ENCODE measurements around the gene NECAP2. TPM values are rescaled to one million over a fixed set of nuclear protein-coding genes. Genes with fewer than 3 reads are reported as not detected.

Gene NECAP2
- total and polyA plus RNA-seq, 4 donors, result 21.8 to 41.8 (median 26.2) TPM

- Histone ChIP-seq H3K36me3 (ENCODE audit: control insufficient read depth in 4 of 4, insufficient read depth in 3 of 4, low read depth in 1 of 4, low read length in 3 of 4) (peaks cover 16 to 30% (median 25%) of the 10 kb centered on the region in 4 donors), H3K4me1 (ENCODE audit: control insufficient read depth in 4 of 4, insufficient read depth in 4 of 4, low read length in 3 of 4) (peaks cover 0 to 5% (median 3%) of the 10 kb centered on the region in 4 donors), H3K9me3 (ENCODE audit: control insufficient read depth in 4 of 4, low read length in 3 of 4) (no peaks in the 10 kb centered on the region), H3K4me3 (ENCODE audit: low read depth in 1 of 3, low read length in 3 of 3) (no peak overlapping the region), H3K27me3 (ENCODE audit: control insufficient read depth in 4 of 4, insufficient read depth in 4 of 4, low read length in 3 of 4) (no peaks in the 10 kb centered on the region), H3K27ac (ENCODE audit: low read depth in 1 of 2, low read length in 2 of 2) (no peak overlapping the region), H3K9ac (ENCODE audit: low read depth in 1 of 2, low read length in 2 of 2) (no peak overlapping the region)
- TF ChIP-seq REST (IDR thresholded peaks at IDR 0.05) (no peak), ZBTB33 (IDR thresholded peaks at IDR 0.05) (no peak), YY1 (IDR thresholded peaks at IDR 0.05) (no peak), MAX (IDR thresholded peaks at IDR 0.05) (no peak), FOXA2 (IDR thresholded peaks at IDR 0.05) (no peak), HNF4G (IDR thresholded peaks at IDR 0.05) (no peak), JUND (IDR thresholded peaks at IDR 0.05) (no peak), RXRA (IDR thresholded peaks at IDR 0.05) (no peak), NR2F2 (IDR thresholded peaks at IDR 0.05) (no peak), ATF3 (IDR thresholded peaks at IDR 0.05) (no peak), TAF1 (conservative IDR thresholded peaks at IDR 0.05) (no peak), GABPA (IDR thresholded peaks at IDR 0.05 in 1 of 2, conservative IDR thresholded peaks at IDR 0.05 in 1 of 2) (no peak), EGR1 (IDR thresholded peaks at IDR 0.05; ENCODE audit: low read depth in 2 of 2) (no peak), SP1 (IDR thresholded peaks at IDR 0.05) (no peak), HNF4A (conservative IDR thresholded peaks at IDR 0.05) (no peak)
- 69% methylated on average over 5 of the region's 5 CpGs for WGBS
- no peak for DNase-seq (ENCODE audit: low spot score)
Observed at GRCh38 chr1:16397120-16397519, 43.4 kb upstream of the NECAP2 start.

- H3K27ac ChIP-seq (ENCODE audit: low read depth in 1 of 2, low read length in 2 of 2), result no peak overlapping the region
- no peak overlapping the region for H3K4me3 ChIP-seq (ENCODE audit: low read depth in 1 of 3, low read length in 3 of 3)
- no peaks in the 10 kb centered on the region for H3K27me3 ChIP-seq (ENCODE audit: control insufficient read depth in 4 of 4, insufficient read depth in 4 of 4, low read length in 3 of 4)
- H3K4me1 ChIP-seq (ENCODE audit: control insufficient read depth in 4 of 4, insufficient read depth in 4 of 4, low read length in 3 of 4), result peaks cover 0 to 2% (median under 1%) of the 10 kb centered on the region in 4 donors
- WGBS, result 94% methylated on average over 5 of the region's 5 CpGs
- H3K36me3 ChIP-seq (ENCODE audit: control insufficient read depth in 4 of 4, insufficient read depth in 3 of 4, low read depth in 1 of 4, low read length in 3 of 4), result peaks cover 16 to 30% (median 23%) of the 10 kb centered on the region in 4 donors
- no peak overlapping the region for H3K9ac ChIP-seq (ENCODE audit: low read depth in 1 of 2, low read length in 2 of 2)
- no peak for DNase-seq (ENCODE audit: low spot score)
- H3K9me3 ChIP-seq (ENCODE audit: control insufficient read depth in 4 of 4, low read length in 3 of 4), result no peaks in the 10 kb centered on the region
- TF ChIP-seq ATF3 (IDR thresholded peaks at IDR 0.05) (no peak), MAX (IDR thresholded peaks at IDR 0.05) (no peak), NR2F2 (IDR thresholded peaks at IDR 0.05) (no peak), HNF4A (conservative IDR thresholded peaks at IDR 0.05) (no peak), JUND (IDR thresholded peaks at IDR 0.05) (no peak), ZBTB33 (IDR thresholded peaks at IDR 0.05) (no peak), RXRA (IDR thresholded peaks at IDR 0.05) (no peak), TAF1 (conservative IDR thresholded peaks at IDR 0.05) (no peak), YY1 (IDR thresholded peaks at IDR 0.05) (no peak), FOXA2 (IDR thresholded peaks at IDR 0.05) (no peak), RAD21 (IDR thresholded peaks at IDR 0.05) (no peak), SP1 (IDR thresholded peaks at IDR 0.05) (no peak), HNF4G (IDR thresholded peaks at IDR 0.05) (no peak), CTCF (IDR thresholded peaks at IDR 0.05; ENCODE audit: low read depth, low read length, missing input control) (no peak), EGR1 (IDR thresholded peaks at IDR 0.05; ENCODE audit: low read depth in 2 of 2) (no peak)
Observed at GRCh38 chr1:16398371-16398953, 42.1 kb upstream of the NECAP2 start.
